HL-60 (cell line): ENCODE data around the gene UPF2.

Source experiments
- DNase-seq, 2 experiments: peaks; one replicate each; pipeline ENCODE4 v3.0.0-alpha.2; 2010 to 2020; ENCODE audit warnings: low read depth in 1 of 2, low spot score in 1 of 2
- H3K27ac ChIP-seq: fragments of 250-450 bp; sonication (Bioruptor Pico); replicated peaks from 2 replicates; pipeline ENCODE4 v1.5.1; 2020; ENCODE audit warnings: mild to moderate bottlenecking, moderate library complexity
- H3K27me3 ChIP-seq: fragments of 250-450 bp; sonication (Bioruptor Pico); 2 replicates; pipeline ENCODE4 v1.5.1; 2021; ENCODE audit warnings: mild to moderate bottlenecking, moderate library complexity; ENCODE audit not compliant: insufficient read depth, poor library complexity, severe bottlenecking
- H3K4me3 ChIP-seq: replicated peaks from 2 replicates; pipeline ENCODE4 v1.5.1; 2011; ENCODE audit warnings: mild to moderate bottlenecking, control low read depth, low read length; ENCODE audit not compliant: insufficient read depth
- GABPA ChIP-seq: IDR thresholded peaks from 2 replicates; pipeline ENCODE4 v1.6.1; 2012; ENCODE audit warnings: low read depth
- POLR2AphosphoS5 ChIP-seq: IDR thresholded peaks from 2 replicates; pipeline ENCODE4 v1.6.1; 2012; ENCODE audit warnings: low read depth
- REST ChIP-seq: IDR thresholded peaks from 2 replicates; pipeline ENCODE4 v1.6.1; 2012; ENCODE audit warnings: low read depth; ENCODE audit not compliant: insufficient replicate concordance
- SPI1 ChIP-seq: IDR thresholded peaks from 2 replicates; pipeline ENCODE4 v1.6.1; 2012; ENCODE audit warnings: low read depth, mild to moderate bottlenecking, borderline replicate concordance
- TF ChIP-seq, protein P1 (sequence below): IDR thresholded peaks from one replicate; pipeline ENCODE4 v1.5.1; 2011; ENCODE audit warnings: low read length, control low read depth, inconsistent platforms; ENCODE audit not compliant: insufficient read depth

UPF2 gene

DNA sequence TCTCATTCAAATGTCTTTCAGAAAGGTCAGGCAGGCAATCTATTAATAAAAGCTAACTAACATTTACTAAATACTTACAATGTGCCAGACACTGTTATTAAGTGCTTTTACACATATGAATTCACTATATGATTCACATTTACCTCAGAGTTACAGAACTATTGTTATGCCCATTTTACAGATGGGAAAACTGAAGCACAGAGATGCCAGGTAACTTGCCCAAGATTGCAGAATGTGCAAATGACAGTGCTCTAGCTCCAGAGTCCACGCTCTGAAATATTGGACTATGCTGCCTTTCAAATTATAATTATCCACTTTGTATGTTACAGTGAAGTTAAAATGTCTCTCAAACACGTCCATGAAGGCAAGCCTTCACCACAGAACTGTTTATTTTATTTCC is 22.0 kb downstream of the UPF2 start:
- no peaks in the 10 kb centered on the region for H3K27me3 ChIP-seq
- DNase-seq: no peak
- TF ChIP-seq REST: no peak
- TF ChIP-seq, protein P1, sequence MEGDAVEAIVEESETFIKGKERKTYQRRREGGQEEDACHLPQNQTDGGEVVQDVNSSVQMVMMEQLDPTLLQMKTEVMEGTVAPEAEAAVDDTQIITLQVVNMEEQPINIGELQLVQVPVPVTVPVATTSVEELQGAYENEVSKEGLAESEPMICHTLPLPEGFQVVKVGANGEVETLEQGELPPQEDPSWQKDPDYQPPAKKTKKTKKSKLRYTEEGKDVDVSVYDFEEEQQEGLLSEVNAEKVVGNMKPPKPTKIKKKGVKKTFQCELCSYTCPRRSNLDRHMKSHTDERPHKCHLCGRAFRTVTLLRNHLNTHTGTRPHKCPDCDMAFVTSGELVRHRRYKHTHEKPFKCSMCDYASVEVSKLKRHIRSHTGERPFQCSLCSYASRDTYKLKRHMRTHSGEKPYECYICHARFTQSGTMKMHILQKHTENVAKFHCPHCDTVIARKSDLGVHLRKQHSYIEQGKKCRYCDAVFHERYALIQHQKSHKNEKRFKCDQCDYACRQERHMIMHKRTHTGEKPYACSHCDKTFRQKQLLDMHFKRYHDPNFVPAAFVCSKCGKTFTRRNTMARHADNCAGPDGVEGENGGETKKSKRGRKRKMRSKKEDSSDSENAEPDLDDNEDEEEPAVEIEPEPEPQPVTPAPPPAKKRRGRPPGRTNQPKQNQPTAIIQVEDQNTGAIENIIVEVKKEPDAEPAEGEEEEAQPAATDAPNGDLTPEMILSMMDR: no peak
- no peak for TF ChIP-seq GABPA
- TF ChIP-seq SPI1: no peak
- TF ChIP-seq POLR2AphosphoS5: no peak
- H3K27ac ChIP-seq: no peak overlapping the region
- H3K4me3 ChIP-seq: no peak overlapping the region

- H3K27ac ChIP-seq: no peak overlapping the region
- no peaks in the 10 kb centered on the region for H3K27me3 ChIP-seq
- TF ChIP-seq SPI1 (no peak), POLR2AphosphoS5 (no peak), GABPA (no peak), REST (no peak)
- TF ChIP-seq, protein P1: no peak
- DNase-seq: no peak
- H3K4me3 ChIP-seq: no peak overlapping the region
Measured at GRCh38 chr10:12019283-12019971, 23.2 kb downstream of the UPF2 start.

DNA sequence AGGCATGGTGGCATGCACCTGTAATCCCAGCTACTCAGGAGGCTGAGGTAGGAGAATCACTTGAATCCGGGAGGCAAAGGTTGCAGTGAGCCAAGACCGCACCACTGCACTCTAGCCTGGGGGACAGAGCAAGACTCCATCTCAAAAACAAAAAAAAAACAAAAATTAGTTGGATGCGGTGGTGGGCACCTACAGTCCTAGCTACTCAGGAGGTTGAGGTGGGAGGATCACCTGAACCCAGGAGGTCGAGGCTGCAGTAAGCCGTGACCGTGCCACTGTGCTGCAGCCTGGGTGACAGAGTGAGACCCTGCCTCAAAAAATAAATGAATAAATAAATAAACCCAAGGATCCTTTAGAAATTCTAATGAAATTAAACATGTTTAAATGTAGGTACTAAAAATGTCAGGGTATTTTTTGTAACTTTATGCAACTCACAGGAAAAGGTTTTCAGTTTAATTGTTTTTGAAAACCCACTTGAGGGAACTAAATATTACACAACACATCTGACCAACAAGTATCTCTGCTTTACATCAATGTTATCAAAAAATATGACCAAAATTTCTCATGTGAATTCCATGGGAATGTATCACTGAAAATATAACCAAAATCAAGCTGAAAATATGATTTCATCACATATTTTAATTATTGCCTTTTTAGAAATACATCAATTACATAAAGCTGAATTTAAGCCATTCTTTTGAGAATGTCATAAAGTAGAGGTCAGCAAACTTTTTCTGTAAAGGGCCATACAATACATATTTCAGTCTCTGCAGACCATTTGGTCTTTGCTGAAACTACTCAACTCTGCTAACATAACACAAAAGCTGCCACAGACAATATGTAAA is 23.9 kb downstream of the UPF2 start:
- no peak for DNase-seq
- Histone ChIP-seq H3K27ac (no peak overlapping the region), H3K27me3 (no peaks in the 10 kb centered on the region), H3K4me3 (no peak overlapping the region)
- TF ChIP-seq POLR2AphosphoS5 (no peak), GABPA (no peak), SPI1 (no peak), REST (no peak)
- TF ChIP-seq, protein P1: no peak
